HepG2 (cell line): ENCODE measurements around the gene EXOC3L4. TPM values are rescaled to one million over a fixed set of nuclear protein-coding genes. Genes with fewer than 3 reads are reported as not detected.
A peak's percentile ranks its signal among the peaks of the same experiment; 100 is the strongest.

Experiments used
- ARNT2 ChIP-seq: sonication (generic); formaldehyde crosslinking; IDR thresholded peaks from 2 replicates; pipeline ENCODE4 v1.8.0; 2022; ENCODE audit warnings: mild to moderate bottlenecking, low read depth, missing genetic modification reagents, moderate library complexity
- FOXK2 ChIP-seq: fragments of 450-650 bp; IDR thresholded peaks from 2 replicates; pipeline ENCODE4 v1.6.1; 2016
- NKX3-1 ChIP-seq: sonication (generic); formaldehyde crosslinking; IDR thresholded peaks from 2 replicates; pipeline ENCODE4 v1.5.0; 2020; ENCODE audit warnings: missing genetic modification reagents
- SALL2 ChIP-seq: sonication (generic); formaldehyde crosslinking; IDR thresholded peaks from 2 replicates; pipeline ENCODE4 v1.8.1; 2023; ENCODE audit warnings: mild to moderate bottlenecking, missing genetic modification reagents, inconsistent platforms
- SRSF1 ChIP-seq: fragments of 200-400 bp; formaldehyde crosslinking; optimal IDR thresholded peaks from 2 replicates; pipeline ENCODE3; 2017; ENCODE audit warnings: mild to moderate bottlenecking, low read depth, low read length, moderate library complexity
- THYN1 ChIP-seq: sonication (generic); formaldehyde crosslinking; IDR thresholded peaks from 2 replicates; pipeline ENCODE4 v1.8.1; 2023; ENCODE audit warnings: low read depth, mild to moderate bottlenecking, moderate library complexity, missing genetic modification reagents, borderline replicate concordance
- ZKSCAN1 ChIP-seq: fragments of 150-350 bp; IDR thresholded peaks from 2 replicates; pipeline ENCODE4 v1.6.1; 2014; ENCODE audit warnings: low read length
- ZNF616 ChIP-seq: sonication (generic); formaldehyde crosslinking; IDR thresholded peaks from 2 replicates; pipeline ENCODE4 v1.5.0; 2020; ENCODE audit warnings: low read depth, mild to moderate bottlenecking, missing genetic modification reagents
- ZNF724P ChIP-seq: sonication (generic); formaldehyde crosslinking; IDR thresholded peaks from 2 replicates; pipeline ENCODE4 v1.8.0; 2022; ENCODE audit warnings: missing genetic modification reagents, borderline replicate concordance
- polyA plus RNA-seq, 8 experiments: library from polyadenylated mRNA; depleted of rRNA in 3 of 8; stranded (reverse) in 7 of 8; unstranded in 1 of 8; fragments of >200 nt; fragmentation: Illumina TruSeq in 4 of 8; extraction: Trizol in 4 of 8; gene quantifications; 2 replicates each; pipeline versions ENCODE4 v1.2.1 to v1.2.3, GENCODE V29; 2011 to 2016; ENCODE audit warnings: low read depth in 4 of 8, missing spikeins in 1 of 8, mixed read lengths in 1 of 8; ENCODE audit not compliant: insufficient read depth in 1 of 8
- total RNA-seq, 5 experiments: library from RNA; depleted of rRNA; stranded (reverse); fragments of >200 nt; fragmentation: Illumina TruSeq; extraction: Trizol; gene quantifications; 2 replicates each; pipeline ENCODE4 v1.2.3, GENCODE V29; 2016; ENCODE audit warnings: low read depth in 1 of 5
- TF ChIP-seq, protein P1 (sequence below): fragments of 450-650 bp; IDR thresholded peaks from 2 replicates; pipeline ENCODE4 v1.6.1; 2017; ENCODE audit warnings: mild to moderate bottlenecking
- TF ChIP-seq, protein P2 (sequence below): sonication (generic); formaldehyde crosslinking; IDR thresholded peaks from 2 replicates; pipeline ENCODE4 v1.5.0; 2020; ENCODE audit warnings: missing genetic modification reagents
- TF ChIP-seq, protein P3 (sequence below): sonication (generic); formaldehyde crosslinking; conservative IDR thresholded peaks from 2 replicates; pipeline ENCODE4 v1.4.0; 2020; ENCODE audit warnings: missing genetic modification reagents
- TF ChIP-seq, protein P4 (sequence below): sonication (generic); formaldehyde crosslinking; IDR thresholded peaks from 2 replicates; pipeline ENCODE4 v1.8.1; 2023; ENCODE audit warnings: mild to moderate bottlenecking, inconsistent platforms, moderate library complexity, missing genetic modification reagents, borderline replicate concordance
- TF ChIP-seq, protein P5 (sequence below): sonication (generic); formaldehyde crosslinking; IDR thresholded peaks from 2 replicates; pipeline ENCODE4 v1.5.1; 2020; ENCODE audit warnings: missing genetic modification reagents, mild to moderate bottlenecking, borderline replicate concordance

EXOC3L4 gene
- total and polyA plus RNA-seq, 2 of the 13 experiments (the other 11 are each of a cell fraction or from before 2014, with no cell fraction given) = 11.8 to 27.0 TPM

DNA sequence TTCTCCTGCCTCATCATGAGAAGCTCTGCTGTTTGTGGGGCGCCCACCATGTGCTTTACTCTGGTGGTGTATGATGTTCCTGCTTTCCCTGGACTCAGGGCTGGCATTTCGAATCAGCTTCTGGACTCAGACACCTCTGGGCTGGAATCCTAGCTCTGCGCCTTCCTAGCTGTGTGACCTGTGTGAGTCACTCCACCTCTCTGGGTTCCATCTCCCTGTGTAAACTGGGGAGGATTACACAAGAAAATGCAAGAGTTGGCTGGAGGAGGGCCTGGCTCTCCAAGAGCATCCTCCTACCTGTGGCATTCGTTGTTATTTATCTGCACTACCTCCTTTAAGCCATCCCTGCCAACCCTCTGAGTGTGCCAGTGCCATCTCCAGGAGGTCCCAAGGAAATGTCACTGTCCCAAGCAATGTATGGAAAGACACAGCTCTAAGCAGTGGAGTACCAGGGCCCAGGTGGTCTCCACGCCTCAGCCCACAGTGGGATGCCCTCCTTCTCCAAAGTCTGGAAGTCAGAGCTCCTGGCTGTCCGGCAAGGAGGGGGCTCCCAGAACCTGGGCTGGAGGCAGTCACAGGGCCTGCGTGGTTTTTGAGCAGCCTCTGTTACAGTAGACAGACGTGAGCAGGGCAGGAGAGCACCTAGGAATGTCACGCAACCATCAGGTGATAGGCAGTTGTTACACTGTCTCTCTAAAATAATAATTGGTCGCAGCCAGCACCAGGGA lies 21.5 kb downstream of the EXOC3L4 start (continued):
- TF ChIP-seq, protein P1, sequence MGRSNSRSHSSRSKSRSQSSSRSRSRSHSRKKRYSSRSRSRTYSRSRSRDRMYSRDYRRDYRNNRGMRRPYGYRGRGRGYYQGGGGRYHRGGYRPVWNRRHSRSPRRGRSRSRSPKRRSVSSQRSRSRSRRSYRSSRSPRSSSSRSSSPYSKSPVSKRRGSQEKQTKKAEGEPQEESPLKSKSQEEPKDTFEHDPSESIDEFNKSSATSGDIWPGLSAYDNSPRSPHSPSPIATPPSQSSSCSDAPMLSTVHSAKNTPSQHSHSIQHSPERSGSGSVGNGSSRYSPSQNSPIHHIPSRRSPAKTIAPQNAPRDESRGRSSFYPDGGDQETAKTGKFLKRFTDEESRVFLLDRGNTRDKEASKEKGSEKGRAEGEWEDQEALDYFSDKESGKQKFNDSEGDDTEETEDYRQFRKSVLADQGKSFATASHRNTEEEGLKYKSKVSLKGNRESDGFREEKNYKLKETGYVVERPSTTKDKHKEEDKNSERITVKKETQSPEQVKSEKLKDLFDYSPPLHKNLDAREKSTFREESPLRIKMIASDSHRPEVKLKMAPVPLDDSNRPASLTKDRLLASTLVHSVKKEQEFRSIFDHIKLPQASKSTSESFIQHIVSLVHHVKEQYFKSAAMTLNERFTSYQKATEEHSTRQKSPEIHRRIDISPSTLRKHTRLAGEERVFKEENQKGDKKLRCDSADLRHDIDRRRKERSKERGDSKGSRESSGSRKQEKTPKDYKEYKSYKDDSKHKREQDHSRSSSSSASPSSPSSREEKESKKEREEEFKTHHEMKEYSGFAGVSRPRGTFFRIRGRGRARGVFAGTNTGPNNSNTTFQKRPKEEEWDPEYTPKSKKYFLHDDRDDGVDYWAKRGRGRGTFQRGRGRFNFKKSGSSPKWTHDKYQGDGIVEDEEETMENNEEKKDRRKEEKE = no peak
- TF ChIP-seq SALL2 = no peak
- no peak for TF ChIP-seq ZNF616 (CRISPR knock-in tag)
- TF ChIP-seq, protein P2, sequence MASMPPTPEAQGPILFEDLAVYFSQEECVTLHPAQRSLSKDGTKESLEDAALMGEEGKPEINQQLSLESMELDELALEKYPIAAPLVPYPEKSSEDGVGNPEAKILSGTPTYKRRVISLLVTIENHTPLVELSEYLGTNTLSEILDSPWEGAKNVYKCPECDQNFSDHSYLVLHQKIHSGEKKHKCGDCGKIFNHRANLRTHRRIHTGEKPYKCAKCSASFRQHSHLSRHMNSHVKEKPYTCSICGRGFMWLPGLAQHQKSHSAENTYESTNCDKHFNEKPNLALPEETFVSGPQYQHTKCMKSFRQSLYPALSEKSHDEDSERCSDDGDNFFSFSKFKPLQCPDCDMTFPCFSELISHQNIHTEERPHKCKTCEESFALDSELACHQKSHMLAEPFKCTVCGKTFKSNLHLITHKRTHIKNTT = no peak
- no peak for TF ChIP-seq THYN1 (CRISPR knock-in tag)
- TF ChIP-seq, protein P3, sequence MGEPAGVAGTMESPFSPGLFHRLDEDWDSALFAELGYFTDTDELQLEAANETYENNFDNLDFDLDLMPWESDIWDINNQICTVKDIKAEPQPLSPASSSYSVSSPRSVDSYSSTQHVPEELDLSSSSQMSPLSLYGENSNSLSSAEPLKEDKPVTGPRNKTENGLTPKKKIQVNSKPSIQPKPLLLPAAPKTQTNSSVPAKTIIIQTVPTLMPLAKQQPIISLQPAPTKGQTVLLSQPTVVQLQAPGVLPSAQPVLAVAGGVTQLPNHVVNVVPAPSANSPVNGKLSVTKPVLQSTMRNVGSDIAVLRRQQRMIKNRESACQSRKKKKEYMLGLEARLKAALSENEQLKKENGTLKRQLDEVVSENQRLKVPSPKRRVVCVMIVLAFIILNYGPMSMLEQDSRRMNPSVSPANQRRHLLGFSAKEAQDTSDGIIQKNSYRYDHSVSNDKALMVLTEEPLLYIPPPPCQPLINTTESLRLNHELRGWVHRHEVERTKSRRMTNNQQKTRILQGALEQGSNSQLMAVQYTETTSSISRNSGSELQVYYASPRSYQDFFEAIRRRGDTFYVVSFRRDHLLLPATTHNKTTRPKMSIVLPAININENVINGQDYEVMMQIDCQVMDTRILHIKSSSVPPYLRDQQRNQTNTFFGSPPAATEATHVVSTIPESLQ = no peak
- no peak for TF ChIP-seq FOXK2
- TF ChIP-seq ZNF724P (CRISPR knock-in tag) = no peak
- TF ChIP-seq, protein P4, sequence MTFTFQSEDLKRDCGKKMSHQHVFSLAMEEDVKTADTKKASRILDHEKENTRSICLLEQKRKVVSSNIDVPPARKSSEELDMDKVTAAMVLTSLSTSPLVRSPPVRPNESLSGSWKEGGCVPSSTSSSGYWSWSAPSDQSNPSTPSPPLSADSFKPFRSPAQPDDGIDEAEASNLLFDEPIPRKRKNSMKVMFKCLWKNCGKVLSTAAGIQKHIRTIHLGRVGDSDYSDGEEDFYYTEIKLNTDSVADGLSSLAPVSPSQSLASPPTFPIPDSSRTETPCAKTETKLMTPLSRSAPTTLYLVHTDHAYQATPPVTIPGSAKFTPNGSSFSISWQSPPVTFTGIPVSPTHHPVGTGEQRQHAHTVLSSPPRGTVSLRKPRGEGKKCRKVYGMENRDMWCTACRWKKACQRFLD = peak; percentile 48; the same call in 1 of the 2 replicates
- 0 out of 2 replicates have a peak, but pooled peaks have one; percentile 10 for TF ChIP-seq NKX3-1 (CRISPR knock-in tag)
- TF ChIP-seq, protein P5, sequence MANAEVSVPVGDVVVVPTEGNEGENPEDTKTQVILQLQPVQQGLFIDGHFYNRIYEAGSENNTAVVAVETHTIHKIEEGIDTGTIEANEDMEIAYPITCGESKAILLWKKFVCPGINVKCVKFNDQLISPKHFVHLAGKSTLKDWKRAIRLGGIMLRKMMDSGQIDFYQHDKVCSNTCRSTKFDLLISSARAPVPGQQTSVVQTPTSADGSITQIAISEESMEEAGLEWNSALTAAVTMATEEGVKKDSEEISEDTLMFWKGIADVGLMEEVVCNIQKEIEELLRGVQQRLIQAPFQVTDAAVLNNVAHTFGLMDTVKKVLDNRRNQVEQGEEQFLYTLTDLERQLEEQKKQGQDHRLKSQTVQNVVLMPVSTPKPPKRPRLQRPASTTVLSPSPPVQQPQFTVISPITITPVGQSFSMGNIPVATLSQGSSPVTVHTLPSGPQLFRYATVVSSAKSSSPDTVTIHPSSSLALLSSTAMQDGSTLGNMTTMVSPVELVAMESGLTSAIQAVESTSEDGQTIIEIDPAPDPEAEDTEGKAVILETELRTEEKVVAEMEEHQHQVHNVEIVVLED (CRISPR knock-in tag) = no peak
- no peak for TF ChIP-seq ZKSCAN1
- 0 out of 2 replicates have a peak, but pooled peaks have one; percentile 38 for TF ChIP-seq ARNT2 (CRISPR knock-in tag)
- no peak for TF ChIP-seq SRSF1
